OCI-LY3 (cell line): ENCODE data around the gene MTA1.

Source experiments
- CTCF ChIP-seq: fragments of 200-600, 300-600 bp; sonication (generic); IDR thresholded peaks from 2 replicates; pipeline ENCODE4 v1.5.1; 2014; ENCODE audit warnings: antibody characterized with exemption, low read length, low read depth
- EZH2phosphoT487 ChIP-seq: fragments of 200-600 bp; shearing (Covaris generic); IDR thresholded peaks from 2 replicates; pipeline ENCODE4 v1.6.1; 2018; ENCODE audit warnings: antibody characterized with exemption, mixed run types, low read depth

DNA sequence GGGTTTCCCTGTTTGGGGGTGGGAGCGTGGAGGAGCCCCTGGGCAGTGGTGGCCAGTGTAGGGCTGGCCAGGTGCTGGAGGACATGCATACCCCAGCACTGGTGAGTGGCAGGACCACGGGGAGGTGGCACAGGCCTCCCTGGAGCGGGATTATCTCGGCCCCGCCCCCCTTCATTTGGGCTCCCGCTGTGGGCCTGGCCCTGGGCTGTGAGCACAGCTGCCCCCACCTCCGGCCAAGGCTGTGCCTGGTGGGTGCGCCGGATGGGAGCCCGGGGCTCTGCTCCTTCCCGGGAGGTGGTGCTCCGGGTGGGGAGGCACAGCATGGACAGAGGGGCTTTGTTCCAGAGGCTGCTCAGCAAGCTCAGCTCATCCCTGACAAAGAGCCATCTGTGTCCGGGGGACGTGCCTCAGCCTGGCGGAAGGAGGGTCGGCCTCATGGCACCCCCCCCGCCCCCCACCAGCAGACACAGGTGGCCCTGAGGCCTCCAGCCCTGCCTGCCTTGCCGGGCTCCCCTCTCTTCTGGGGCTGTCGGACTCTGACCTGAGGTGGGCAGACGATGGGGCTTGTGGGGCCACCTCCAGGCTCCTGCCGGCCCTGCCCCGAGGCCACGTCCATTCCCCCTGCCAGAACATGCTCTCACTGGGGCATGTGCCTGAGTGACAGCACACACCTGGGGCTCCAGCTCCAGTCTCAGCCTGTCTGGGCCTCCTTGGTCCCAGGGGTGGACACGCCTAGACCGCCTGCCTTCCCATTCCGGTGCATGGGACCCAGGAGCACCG, 79.8 kb downstream of the MTA1 start:
- TF ChIP-seq CTCF, result no peak
- no peak for TF ChIP-seq EZH2phosphoT487
